Upper lobe of left lung (tissue), 6 donors: ENCODE results near the gene GPHA2. TPM values are rescaled to one million over a fixed set of nuclear protein-coding genes. Genes with fewer than 3 reads are reported as not detected.

ENCODE experiments used
- ATAC-seq, 2 donors: fragments of 200-7000 bp; cut with Tn5 transposase; one replicate each; pipeline ENCODE4 v1.9.1; 2022; ENCODE audit warnings: mild to moderate bottlenecking in 2 of 2, moderate library complexity in 2 of 2; ENCODE audit not compliant: low FRiP score in 2 of 2
- DNase-seq, 2 donors: peaks; one replicate each; pipeline ENCODE4 v3.0.0-alpha.2; 2019 to 2020
- H3K27ac ChIP-seq, 4 donors: fragments of 200-600 bp; sonication (generic); one replicate each; pipeline ENCODE4 v1.5.1; 2016 to 2019
- H3K27me3 ChIP-seq, 4 donors: fragments of 200-600 bp; sonication (generic); one replicate each; pipeline ENCODE4 v1.5.1; 2017 to 2019
- H3K36me3 ChIP-seq, 4 donors: fragments of 200-600 bp; sonication (generic); one replicate each; pipeline ENCODE4 v1.5.1; 2016 to 2019
- H3K4me1 ChIP-seq, 4 donors: fragments of 200-600 bp; sonication (generic); one replicate each; pipeline ENCODE4 v1.5.1; 2018 to 2019
- H3K4me3 ChIP-seq, 4 donors: fragments of 200-600 bp; sonication (generic); one replicate each; pipeline ENCODE4 v1.5.1; 2017 to 2019; ENCODE audit warnings: mild to moderate bottlenecking in 2 of 4, moderate library complexity in 1 of 4
- H3K9me3 ChIP-seq, 4 donors: fragments of 200-600 bp; sonication (generic); one replicate each; pipeline ENCODE4 v1.5.1; 2018 to 2019
- EP300 ChIP-seq, 4 donors: sonication (generic); formaldehyde crosslinking; IDR thresholded peaks; one replicate each; pipeline ENCODE4 v1.5.1; 2017; ENCODE audit warnings: antibody characterized with exemption in 4 of 4, control low read depth in 2 of 4
- POLR2A ChIP-seq, 4 donors: fragments of 450-650 bp; IDR thresholded peaks; one replicate each; pipeline ENCODE4 v1.5.1; 2016 to 2017; ENCODE audit warnings: antibody characterized with exemption in 4 of 4, mild to moderate bottlenecking in 2 of 4
- POLR2AphosphoS5 ChIP-seq, 2 donors: sonication (generic); formaldehyde crosslinking; IDR thresholded peaks; one replicate each; pipeline ENCODE4 v1.5.1; 2017; ENCODE audit warnings: antibody characterized with exemption in 2 of 2
- WGBS, 2 donors: methylation state at CpG; one replicate each; pipeline ENCODE4 v1.1.5; 2017 to 2018; 5-methylcytosine and 5-hydroxymethylcytosine counted together
- total RNA-seq, 6 donors: library from RNA; depleted of rRNA in 4 of 6; stranded (reverse); fragments of >200 nt in 4 of 6; gene quantifications; one replicate each; pipeline versions ENCODE4 v1.1.0 to v1.2.1, GENCODE V29; 2016 to 2021
- TF ChIP-seq, protein P1 (sequence below), 6 experiments: fragments of 450-650 bp in 4 of 6; fragments of 200-600 bp in 2 of 6; sonication (generic) in 2 of 6; IDR thresholded peaks; one replicate each; pipeline ENCODE4 v1.5.1; 2016 to 2019; ENCODE audit warnings: antibody characterized with exemption in 6 of 6
- donor health status: DM: no; HTN: no; CAD: no; lungs with moderate emphysema.
- donor health status: DM: no; HTN: yes; CAD: no; lungs with severe emphysema.

The GPHA2 gene
- total RNA-seq, 6 donors from 2014 or later: not detected

DNA sequence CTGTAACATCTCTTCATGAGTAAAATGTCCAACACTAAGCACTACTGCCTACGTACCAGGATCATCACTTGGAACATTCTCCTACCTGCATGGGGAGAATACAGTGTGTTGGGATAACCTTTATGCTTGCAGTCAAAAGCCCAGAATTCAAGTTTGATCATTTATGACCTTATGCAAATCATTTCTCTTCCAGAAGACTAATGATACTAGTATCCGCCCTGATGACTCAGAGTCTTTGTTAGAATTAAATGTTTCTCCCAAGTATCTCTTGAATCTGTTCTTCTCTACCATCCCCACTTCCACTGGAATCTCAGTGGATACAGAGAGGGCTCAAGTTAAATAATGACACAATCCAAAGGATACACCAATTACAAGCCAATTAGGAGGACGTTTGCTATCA is 23.8 kb upstream of the GPHA2 start:
- no peak for DNase-seq
- 76 to 77% methylated on average over 3 of the region's 3 CpGs for WGBS, 2 donors
- Histone ChIP-seq H3K27ac (no peak overlapping the region), H3K4me3 (no peak overlapping the region), H3K4me1 (peaks cover 0 to 6% (median under 1%) of the 10 kb centered on the region in 4 donors), H3K27me3 (no peaks in the 10 kb centered on the region), H3K36me3 (no peaks in the 10 kb centered on the region), H3K9me3 (no peaks in the 10 kb centered on the region)
- ATAC-seq: no peak
- no peak for TF ChIP-seq POLR2A (IDR thresholded peaks at IDR 0.05)
- no peak for TF ChIP-seq EP300 (IDR thresholded peaks at IDR 0.05)

DNA sequence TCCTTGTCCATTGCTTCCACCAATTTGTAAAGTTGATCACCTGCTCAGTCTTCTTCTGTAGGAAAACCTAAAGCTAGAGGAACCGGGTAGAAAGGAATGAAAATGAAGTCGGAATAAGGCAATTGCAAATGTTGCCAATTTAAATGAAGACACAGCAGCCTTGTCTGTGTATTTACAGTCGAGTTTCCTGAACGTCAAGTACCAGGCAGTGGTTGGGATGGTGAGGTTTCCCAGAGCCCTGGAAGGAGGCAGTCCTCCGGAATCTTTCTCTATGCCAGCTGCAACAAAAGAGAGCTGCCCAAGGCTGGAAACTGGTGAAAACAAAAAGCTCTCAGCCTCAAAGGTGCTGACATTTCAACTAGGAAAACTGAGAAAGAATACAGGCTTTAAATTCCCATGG is 18.5 kb upstream of the GPHA2 start:
- Histone ChIP-seq H3K9me3 (no peaks in the 10 kb centered on the region), H3K36me3 (no peaks in the 10 kb centered on the region), H3K27ac (peak overlapping the region in 1 of 4 donors; percentile 59), H3K4me3 (no peak overlapping the region), H3K4me1 (peaks cover 0 to 15% (median 1%) of the 10 kb centered on the region in 4 donors), H3K27me3 (no peaks in the 10 kb centered on the region)
- DNase-seq: no peak
- ATAC-seq: no peak
- TF ChIP-seq POLR2A (IDR thresholded peaks at IDR 0.05): no peak
- no peak for TF ChIP-seq POLR2AphosphoS5 (IDR thresholded peaks at IDR 0.05)
- TF ChIP-seq EP300 (IDR thresholded peaks at IDR 0.05): no peak
- TF ChIP-seq, protein P1, sequence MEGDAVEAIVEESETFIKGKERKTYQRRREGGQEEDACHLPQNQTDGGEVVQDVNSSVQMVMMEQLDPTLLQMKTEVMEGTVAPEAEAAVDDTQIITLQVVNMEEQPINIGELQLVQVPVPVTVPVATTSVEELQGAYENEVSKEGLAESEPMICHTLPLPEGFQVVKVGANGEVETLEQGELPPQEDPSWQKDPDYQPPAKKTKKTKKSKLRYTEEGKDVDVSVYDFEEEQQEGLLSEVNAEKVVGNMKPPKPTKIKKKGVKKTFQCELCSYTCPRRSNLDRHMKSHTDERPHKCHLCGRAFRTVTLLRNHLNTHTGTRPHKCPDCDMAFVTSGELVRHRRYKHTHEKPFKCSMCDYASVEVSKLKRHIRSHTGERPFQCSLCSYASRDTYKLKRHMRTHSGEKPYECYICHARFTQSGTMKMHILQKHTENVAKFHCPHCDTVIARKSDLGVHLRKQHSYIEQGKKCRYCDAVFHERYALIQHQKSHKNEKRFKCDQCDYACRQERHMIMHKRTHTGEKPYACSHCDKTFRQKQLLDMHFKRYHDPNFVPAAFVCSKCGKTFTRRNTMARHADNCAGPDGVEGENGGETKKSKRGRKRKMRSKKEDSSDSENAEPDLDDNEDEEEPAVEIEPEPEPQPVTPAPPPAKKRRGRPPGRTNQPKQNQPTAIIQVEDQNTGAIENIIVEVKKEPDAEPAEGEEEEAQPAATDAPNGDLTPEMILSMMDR (IDR thresholded peaks at IDR 0.05): no peak
- WGBS, 2 donors: 35 to 44% methylated on average over 5 of the region's 5 CpGs

DNA sequence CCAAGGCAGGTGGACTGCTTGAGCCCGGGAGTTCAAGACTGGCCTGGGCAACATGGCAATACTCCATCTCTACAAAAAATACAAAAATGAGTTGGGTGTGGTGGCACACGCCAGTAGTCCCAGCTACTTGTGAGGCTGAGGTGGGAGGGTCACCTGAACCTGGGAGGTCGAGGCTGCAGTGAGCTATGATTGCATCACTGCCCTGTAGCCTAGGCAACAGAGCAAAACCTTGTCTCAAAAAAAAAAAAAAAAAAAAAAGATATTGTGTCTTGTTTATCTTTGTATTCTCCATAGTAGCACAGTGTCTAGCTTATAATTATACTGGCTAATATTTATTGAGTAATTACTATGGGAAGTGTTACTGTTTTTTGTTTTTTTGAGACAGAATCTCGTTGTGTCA is 15.8 kb upstream of the GPHA2 start:
- Histone ChIP-seq H3K4me3 (no peak overlapping the region), H3K36me3 (no peaks in the 10 kb centered on the region), H3K27me3 (no peaks in the 10 kb centered on the region), H3K27ac (no peak overlapping the region), H3K4me1 (peaks cover 0 to 15% (median 1%) of the 10 kb centered on the region in 4 donors), H3K9me3 (no peaks in the 10 kb centered on the region)
- no peak for ATAC-seq
- TF ChIP-seq POLR2A (IDR thresholded peaks at IDR 0.05) (no peak), EP300 (IDR thresholded peaks at IDR 0.05) (no peak), POLR2AphosphoS5 (IDR thresholded peaks at IDR 0.05) (no peak)
- TF ChIP-seq, protein P1 (IDR thresholded peaks at IDR 0.05): no peak
- no peak for DNase-seq
- 71 to 73% methylated on average over 4 of the region's 4 CpGs for WGBS, 2 donors

DNA sequence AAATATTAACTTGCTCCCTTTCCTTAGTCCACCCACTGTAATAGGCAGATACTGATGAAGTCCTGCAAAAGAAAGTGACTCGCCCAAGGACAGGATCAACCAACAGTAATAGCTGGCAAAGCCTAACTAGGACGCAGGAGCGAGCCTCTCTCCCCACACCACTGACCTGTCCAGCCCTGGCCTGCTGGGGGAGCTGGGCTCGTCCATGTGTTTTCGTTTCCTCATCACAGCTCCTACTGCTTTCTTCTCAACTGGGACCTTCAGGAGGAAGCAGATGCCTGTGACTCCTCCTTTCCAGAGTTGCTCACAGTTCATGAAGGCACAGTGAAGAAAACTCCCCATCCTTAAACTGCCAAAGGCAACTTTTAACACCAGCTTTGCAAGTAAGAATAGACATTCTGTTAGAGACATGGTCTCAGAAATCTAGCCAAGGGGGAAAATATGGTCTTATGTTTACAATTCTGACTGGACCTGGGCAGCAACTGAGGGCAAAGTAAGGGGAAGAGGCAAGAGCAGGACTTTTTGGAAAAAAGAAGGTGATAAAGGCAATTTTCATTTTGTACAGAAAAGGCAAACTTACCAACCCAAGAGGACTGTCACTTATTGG is 11.6 kb upstream of the GPHA2 start:
- 44 to 53% methylated on average over 5 of the region's 5 CpGs for WGBS, 2 donors
- TF ChIP-seq, protein P1 (IDR thresholded peaks at IDR 0.05): no peak
- TF ChIP-seq POLR2AphosphoS5 (IDR thresholded peaks at IDR 0.05): no peak
- TF ChIP-seq POLR2A (IDR thresholded peaks at IDR 0.05): no peak
- TF ChIP-seq EP300 (IDR thresholded peaks at IDR 0.05): no peak
- no peak overlapping the region for H3K27ac ChIP-seq
- no peaks in the 10 kb centered on the region for H3K4me1 ChIP-seq
- H3K36me3 ChIP-seq: no peaks in the 10 kb centered on the region
- H3K4me3 ChIP-seq: no peak overlapping the region
- no peaks in the 10 kb centered on the region for H3K27me3 ChIP-seq
- no peaks in the 10 kb centered on the region for H3K9me3 ChIP-seq
- DNase-seq: no peak
- peak in 1 of 2 donors; percentile 36 for ATAC-seq

DNA sequence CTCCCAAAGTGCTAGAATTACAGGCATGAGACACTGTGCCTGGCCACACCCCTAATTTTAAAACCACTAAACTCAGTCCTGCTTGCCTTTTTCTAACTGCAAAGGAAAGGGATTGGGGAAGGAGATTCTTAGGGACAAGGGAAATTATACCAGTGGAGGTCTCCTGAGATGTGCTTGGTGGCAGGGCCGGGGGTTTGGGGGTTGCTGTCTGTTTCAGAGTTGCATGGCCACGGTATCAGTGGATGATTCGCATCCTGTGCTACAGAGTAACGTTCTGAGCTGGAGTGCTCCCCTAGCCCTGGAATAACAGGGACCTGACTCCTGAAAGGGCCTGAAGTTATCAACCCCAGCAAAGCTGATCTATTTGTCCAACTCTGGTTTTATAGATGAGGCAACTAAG is 846 bp upstream of the GPHA2 start:
- 69 to 81% methylated on average over 4 of the region's 4 CpGs for WGBS, 2 donors

More for the DNA sequence above, 846 bp upstream of the GPHA2 start:
- no peaks in the 10 kb centered on the region for H3K9me3 ChIP-seq
- no peaks in the 10 kb centered on the region for H3K4me1 ChIP-seq
- TF ChIP-seq POLR2A (IDR thresholded peaks at IDR 0.05): no peak
- TF ChIP-seq, protein P1 (IDR thresholded peaks at IDR 0.05): no peak
- no peak for TF ChIP-seq EP300 (IDR thresholded peaks at IDR 0.05)
- no peak for TF ChIP-seq POLR2AphosphoS5 (IDR thresholded peaks at IDR 0.05)
- H3K36me3 ChIP-seq: peaks cover 9 to 41% (median 33%) of the 10 kb centered on the region in 4 donors
- no peak overlapping the region for H3K4me3 ChIP-seq
- DNase-seq (no peak), ATAC-seq (no peak)
- no peak overlapping the region for H3K27ac ChIP-seq
- no peaks in the 10 kb centered on the region for H3K27me3 ChIP-seq
